OCI-LY1 (cell line): Measurements from ENCODE around the gene KRTAP4-5.
"Not testable (repeated sequence)": the region's sequence is repeated elsewhere in the genome, so short reads cannot be mapped to it uniquely, and the experiment has no call there.

Experiments
- H2AFZ ChIP-seq: fragments of 200-600 bp; sonication (generic), shearing (Covaris generic); 2 replicates; pipeline ENCODE4 v1.6.0; 2014; ENCODE audit warnings: antibody characterized with exemption, mild to moderate bottlenecking, low read length
- H3F3A ChIP-seq: fragments of 200-600 bp; sonication (generic), shearing (Covaris generic); 2 replicates; pipeline ENCODE4 v1.6.0; 2014; ENCODE audit warnings: mild to moderate bottlenecking, antibody characterized with exemption, low read length, moderate library complexity; ENCODE audit not compliant: insufficient read depth
- H3K27ac ChIP-seq: fragments of 200-600 bp; sonication (generic); 2 replicates; pipeline ENCODE4 v1.5.1; 2014; ENCODE audit warnings: low read length, mixed run types, mild to moderate bottlenecking, low read depth; ENCODE audit not compliant: poor library complexity, severe bottlenecking
- H3K27me3 ChIP-seq: fragments of 200-600 bp; sonication (generic); 2 replicates; pipeline ENCODE4 v1.6.0; 2014; ENCODE audit warnings: antibody characterized with exemption, mild to moderate bottlenecking, low read length, moderate library complexity; ENCODE audit not compliant: insufficient read depth
- H3K36me3 ChIP-seq: fragments of 200-600 bp; sonication (generic); 2 replicates; pipeline ENCODE4 v1.6.1; 2014; ENCODE audit warnings: mild to moderate bottlenecking, antibody characterized with exemption, low read length, moderate library complexity, mixed read lengths; ENCODE audit not compliant: insufficient read depth
- H3K4me1 ChIP-seq: fragments of 200-600 bp; sonication (generic); 2 replicates; pipeline ENCODE4 v1.5.1; 2014; ENCODE audit warnings: mild to moderate bottlenecking, low read length, moderate library complexity; ENCODE audit not compliant: insufficient read depth, severe bottlenecking
- H3K4me2 ChIP-seq: fragments of 200-600 bp; sonication (generic), shearing (Covaris generic); 2 replicates; pipeline ENCODE4 v1.6.1; 2014; ENCODE audit warnings: low read length
- H3K4me3 ChIP-seq: fragments of 200-600 bp; sonication (generic); 2 replicates; pipeline ENCODE4 v1.5.1; 2014; ENCODE audit warnings: low read length, low read depth, mild to moderate bottlenecking, mixed read lengths; ENCODE audit not compliant: poor library complexity, severe bottlenecking
- H3K79me2 ChIP-seq: fragments of 200-600 bp; shearing (Covaris generic); 2 replicates; pipeline ENCODE4 v1.6.1; 2016; ENCODE audit warnings: mixed run types, low read length, mixed read lengths; ENCODE audit not compliant: insufficient read depth
- H3K9ac ChIP-seq: fragments of 200-600 bp; sonication (generic), shearing (Covaris generic); 2 replicates; pipeline ENCODE4 v1.6.1; 2014; ENCODE audit warnings: mild to moderate bottlenecking, low read length, mixed read lengths
- H3K9me2 ChIP-seq: fragments of 200-600 bp; sonication (generic), shearing (Covaris generic); 2 replicates; pipeline ENCODE4 v1.6.1; 2014; ENCODE audit warnings: low read depth, mild to moderate bottlenecking, low read length, mixed read lengths
- H3K9me3 ChIP-seq: fragments of 200-600 bp; shearing (Covaris generic); 2 replicates; pipeline ENCODE4 v1.6.1; 2014; ENCODE audit warnings: low read length, mixed read lengths
- H4K20me1 ChIP-seq: fragments of 200-600 bp; sonication (generic), shearing (Covaris generic); 2 replicates; pipeline ENCODE4 v1.6.0; 2016; ENCODE audit warnings: mild to moderate bottlenecking, low read length; ENCODE audit not compliant: insufficient read depth
- CTCF ChIP-seq: fragments of 200-600 bp; sonication (generic), shearing (Covaris generic); IDR thresholded peaks from 2 replicates; pipeline ENCODE4 v1.5.1; 2017; ENCODE audit warnings: mild to moderate bottlenecking, antibody characterized with exemption, low read length, moderate library complexity, mixed read lengths
- EZH2 ChIP-seq: fragments of 200-600 bp; sonication (generic), shearing (Covaris generic); IDR thresholded peaks from 2 replicates; pipeline ENCODE4 v1.8.0; 2017; ENCODE audit warnings: borderline replicate concordance, mixed run types, mild to moderate bottlenecking, antibody characterized with exemption, low read length, moderate library complexity, mixed read lengths

The KRTAP4-5 gene

GRCh38 chr17:41141361-41141760 lies 8.3 kb downstream of the KRTAP4-5 start:
- no peak overlapping the region for H3K9ac ChIP-seq
- TF ChIP-seq EZH2 (no peak), CTCF (no peak)
- H3K36me3 ChIP-seq: no peaks in the 10 kb centered on the region; the same call in 1 of the 2 replicates
- no peak overlapping the region for H3K27ac ChIP-seq
- H3K9me2 ChIP-seq: no peaks in the 10 kb centered on the region
- H3F3A ChIP-seq: no peaks in the 10 kb centered on the region
- H4K20me1 ChIP-seq: no peaks in the 10 kb centered on the region
- no peaks in the 10 kb centered on the region for H3K27me3 ChIP-seq
- H3K4me3 ChIP-seq: no peak overlapping the region
- H3K4me1 ChIP-seq: no peaks in the 10 kb centered on the region
- 0 out of 2 replicates have a peak, but pooled peaks cover 3% of the 10 kb centered on the region for H3K9me3 ChIP-seq
- no peak overlapping the region for H2AFZ ChIP-seq
- H3K79me2 ChIP-seq: no peaks in the 10 kb centered on the region
- no peak overlapping the region for H3K4me2 ChIP-seq

GRCh38 chr17:41140360-41141131 lies 9.1 kb downstream of the KRTAP4-5 start, which contains the start of gene KRTAP4-6:
Gene KRTAP4-6, minus strand, starts transcription at chr17:41140544. Its CDS starts 57 bp downstream, at chr17:41140487.
- Histone ChIP-seq H3K9ac (no peak within 1 kb of the TSS), H4K20me1 (no peaks in the 10 kb centered on the region), H3K79me2 (no peaks in the 10 kb centered on the region), H3K9me2 (no peaks in the 10 kb centered on the region), H3K4me3 (no peak within 1 kb of the TSS), H3F3A (no peaks in the 10 kb centered on the region), H3K27ac (no peak within 1 kb of the TSS), H2AFZ (no peak within 1 kb of the TSS), H3K27me3 (no peaks in the 10 kb centered on the region), H3K4me2 (no peak within 1 kb of the TSS), H3K9me3 (0 out of 2 replicates have a peak, but pooled peaks cover 3% of the 10 kb centered on the region), H3K36me3 (no peaks in the 10 kb centered on the region; the same call in 1 of the 2 replicates), H3K4me1 (no peaks in the 10 kb centered on the region)
- no peak for TF ChIP-seq CTCF
- TF ChIP-seq EZH2: no peak

GRCh38 chr17:41139865-41140264 lies 9.8 kb downstream of the KRTAP4-5 start:
- not testable (repeated sequence) for H3K36me3 ChIP-seq, H4K20me1 ChIP-seq, H3K79me2 ChIP-seq, H3K9me3 ChIP-seq, H3K9me2 ChIP-seq, H3K4me2 ChIP-seq, H3K9ac ChIP-seq, H3K4me3 ChIP-seq, H2AFZ ChIP-seq, H3K27ac ChIP-seq, H3K4me1 ChIP-seq, H3F3A ChIP-seq, H3K27me3 ChIP-seq
